AG08396 (cell line): Measurements from ENCODE around the gene LPO.
A peak's percentile ranks its signal among the peaks of the same experiment; 100 is the strongest.

ENCODE experiments used
- DNase-seq: peaks from one replicate; pipeline ENCODE4 v3.0.0; 2012; ENCODE audit warnings: low spot score, mixed read lengths

Gene LPO

GRCh38 chr17:58229384-58229783 is 9.0 kb upstream of the LPO start:
- DNase-seq, result no peak

- DNase-seq, result no peak
Observed at GRCh38 chr17:58229881-58230280, 8.5 kb upstream of the LPO start.

GRCh38 chr17:58231641-58232040 is 6.7 kb upstream of the LPO start:
- no peak for DNase-seq

GRCh38 chr17:58232707-58233156 is 5.7 kb upstream of the LPO start:
- DNase-seq, result peak; percentile 36

- no peak for DNase-seq
Observed at GRCh38 chr17:58233543-58233942, 4.8 kb upstream of the LPO start.

GRCh38 chr17:58234512-58234911 is 3.9 kb upstream of the LPO start:
- DNase-seq, result no peak

GRCh38 chr17:58235821-58236220 is 2.6 kb upstream of the LPO start:
- DNase-seq, result no peak

- no peak for DNase-seq
Observed at GRCh38 chr17:58236394-58236793, 2.0 kb upstream of the LPO start.

- DNase-seq, result no peak
Observed at GRCh38 chr17:58239987-58240386, 1.6 kb downstream of the LPO start.

GRCh38 chr17:58242171-58242784 is 3.9 kb downstream of the LPO start:
- DNase-seq, result no peak

GRCh38 chr17:58244963-58245362 is 6.6 kb downstream of the LPO start:
- DNase-seq, result no peak

GRCh38 chr17:58245428-58246103 is 7.2 kb downstream of the LPO start:
- DNase-seq, result no peak

GRCh38 chr17:58246104-58246740 is 7.8 kb downstream of the LPO start:
- no peak for DNase-seq

- no peak for DNase-seq
Observed at GRCh38 chr17:58246781-58247180, 8.4 kb downstream of the LPO start.

GRCh38 chr17:58247511-58248363 is 9.4 kb downstream of the LPO start:
- no peak for DNase-seq

GRCh38 chr17:58248955-58249269 is 10.5 kb downstream of the LPO start:
- no peak for DNase-seq

- peak; percentile 95 for DNase-seq
Observed at GRCh38 chr17:58249270-58250133, 11.1 kb downstream of the LPO start.

- DNase-seq, result no peak
Observed at GRCh38 chr17:58250344-58251011, 12.1 kb downstream of the LPO start.

- no peak for DNase-seq
Observed at GRCh38 chr17:58252141-58252540, 13.8 kb downstream of the LPO start.

GRCh38 chr17:58253082-58253481 is 14.7 kb downstream of the LPO start:
- DNase-seq, result no peak

- no peak for DNase-seq
Observed at GRCh38 chr17:58254803-58255202, 16.4 kb downstream of the LPO start.
